T-helper 2 cell treated with Interferon-gamma antibody and Interleukin-4, amounts not matched to agents 5 μg/mL and 100 μg/mL, for 36 hours (primary cell): ENCODE data around the gene TANC2.
"Not testable (repeated sequence)": the region's sequence is repeated elsewhere in the genome, so short reads cannot be mapped to it uniquely, and the experiment has no call there.

Experiments
- DNase-seq: peaks from one replicate; pipeline ENCODE4 v3.0.0; 2021; ENCODE audit warnings: low spot score
- H3K27ac Mint-ChIP-seq: one replicate; pipeline ENCODE4 v1.8.0; 2021; ENCODE audit warnings: mild to moderate bottlenecking, mixed read lengths
- H3K27me3 Mint-ChIP-seq: one replicate; pipeline ENCODE4 v1.8.0; 2021; ENCODE audit warnings: low read depth, mixed read lengths
- H3K36me3 Mint-ChIP-seq: one replicate; pipeline ENCODE4 v1.8.0; 2021; ENCODE audit warnings: low read depth, mixed read lengths
- H3K4me1 Mint-ChIP-seq: one replicate; pipeline ENCODE4 v1.8.0; 2021; ENCODE audit warnings: low read depth, mixed read lengths
- H3K4me3 Mint-ChIP-seq: one replicate; pipeline ENCODE4 v1.8.0; 2022; ENCODE audit warnings: mild to moderate bottlenecking, moderate library complexity, mixed read lengths
- H3K9me3 Mint-ChIP-seq: one replicate; pipeline ENCODE4 v1.8.0; 2021; ENCODE audit warnings: mixed read lengths

TANC2 gene

GRCh38 chr17:62974788-62975187, 8.8 kb downstream of the TANC2 start:
- no peaks in the 10 kb centered on the region for H3K36me3 Mint-ChIP-seq
- H3K27me3 Mint-ChIP-seq = peaks cover 18% of the 10 kb centered on the region
- H3K4me1 Mint-ChIP-seq = no peaks in the 10 kb centered on the region
- H3K4me3 Mint-ChIP-seq = no peak overlapping the region
- DNase-seq = no peak
- H3K27ac Mint-ChIP-seq = no peak overlapping the region
- H3K9me3 Mint-ChIP-seq = no peaks in the 10 kb centered on the region

GRCh38 chr17:62975206-62975605, 9.2 kb downstream of the TANC2 start:
- no peaks in the 10 kb centered on the region for H3K36me3 Mint-ChIP-seq
- H3K27ac Mint-ChIP-seq = no peak overlapping the region
- H3K9me3 Mint-ChIP-seq = no peaks in the 10 kb centered on the region
- H3K27me3 Mint-ChIP-seq = peaks cover 18% of the 10 kb centered on the region
- DNase-seq = no peak
- no peaks in the 10 kb centered on the region for H3K4me1 Mint-ChIP-seq
- no peak overlapping the region for H3K4me3 Mint-ChIP-seq

GRCh38 chr17:62976643-62977231, 10.7 kb downstream of the TANC2 start:
- not testable (repeated sequence) for H3K36me3 Mint-ChIP-seq, H3K9me3 Mint-ChIP-seq, DNase-seq, H3K4me3 Mint-ChIP-seq, H3K27ac Mint-ChIP-seq, H3K4me1 Mint-ChIP-seq, H3K27me3 Mint-ChIP-seq

- H3K9me3 Mint-ChIP-seq = peaks cover 24% of the 10 kb centered on the region
- H3K27me3 Mint-ChIP-seq = no peaks in the 10 kb centered on the region
- no peaks in the 10 kb centered on the region for H3K36me3 Mint-ChIP-seq
- no peak overlapping the region for H3K27ac Mint-ChIP-seq
- DNase-seq = no peak
- no peak overlapping the region for H3K4me3 Mint-ChIP-seq
- H3K4me1 Mint-ChIP-seq = no peaks in the 10 kb centered on the region
Observed at GRCh38 chr17:62980842-62981241, 14.8 kb downstream of the TANC2 start.

DNA sequence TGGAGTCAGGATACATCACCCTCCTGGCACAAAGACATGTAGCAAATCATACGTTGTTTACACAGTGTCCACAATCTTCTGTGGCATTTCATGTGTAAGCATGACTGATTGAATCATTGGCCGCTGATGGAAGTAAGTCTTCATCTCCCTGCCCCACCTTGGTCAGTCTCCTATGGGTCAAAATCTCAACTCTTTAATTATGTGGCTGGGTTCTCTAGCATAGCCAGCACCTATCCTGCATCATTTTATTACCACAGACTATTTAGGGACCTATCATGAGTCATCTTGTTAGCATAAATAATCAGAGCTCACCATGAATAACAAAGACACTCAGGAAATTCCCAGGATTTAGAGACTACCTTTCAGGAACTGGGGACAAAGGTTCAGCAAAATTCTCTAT, 15.9 kb downstream of the TANC2 start:
- no peak overlapping the region for H3K4me3 Mint-ChIP-seq
- no peak overlapping the region for H3K27ac Mint-ChIP-seq
- no peaks in the 10 kb centered on the region for H3K27me3 Mint-ChIP-seq
- no peak for DNase-seq
- H3K9me3 Mint-ChIP-seq = peaks cover 26% of the 10 kb centered on the region
- H3K36me3 Mint-ChIP-seq = no peaks in the 10 kb centered on the region
- no peaks in the 10 kb centered on the region for H3K4me1 Mint-ChIP-seq

- DNase-seq = no peak
- H3K4me1 Mint-ChIP-seq = no peaks in the 10 kb centered on the region
- H3K9me3 Mint-ChIP-seq = peaks cover 26% of the 10 kb centered on the region
- H3K36me3 Mint-ChIP-seq = no peaks in the 10 kb centered on the region
- no peak overlapping the region for H3K4me3 Mint-ChIP-seq
- H3K27ac Mint-ChIP-seq = no peak overlapping the region
- H3K27me3 Mint-ChIP-seq = no peaks in the 10 kb centered on the region
Observed at GRCh38 chr17:62984801-62985200, 18.8 kb downstream of the TANC2 start.

DNA sequence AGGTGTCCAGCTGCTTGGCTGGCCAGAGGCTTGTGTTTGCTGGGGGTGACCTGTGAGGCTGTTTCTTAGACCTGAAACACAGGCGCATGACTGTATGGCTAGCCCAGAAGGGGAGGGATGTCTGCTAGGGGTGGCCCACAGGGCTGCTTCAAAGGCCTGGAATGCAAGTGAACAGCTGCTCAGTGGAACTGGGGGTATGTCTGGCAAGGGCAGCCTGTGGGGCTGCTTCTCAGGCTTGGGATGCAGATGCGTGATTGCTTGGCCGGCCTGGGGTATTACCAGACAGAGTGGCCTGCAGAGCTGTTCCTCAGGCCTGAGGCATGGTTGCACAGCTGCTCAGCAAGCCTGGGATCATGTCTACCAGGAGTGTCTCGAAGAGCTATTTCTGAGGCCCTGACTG, 20.5 kb downstream of the TANC2 start:
- H3K27ac Mint-ChIP-seq = no peak overlapping the region
- no peaks in the 10 kb centered on the region for H3K4me1 Mint-ChIP-seq
- DNase-seq = no peak
- H3K9me3 Mint-ChIP-seq = peaks cover 26% of the 10 kb centered on the region
- H3K36me3 Mint-ChIP-seq = no peaks in the 10 kb centered on the region
- no peak overlapping the region for H3K4me3 Mint-ChIP-seq
- no peaks in the 10 kb centered on the region for H3K27me3 Mint-ChIP-seq

- DNase-seq = no peak
- H3K4me1 Mint-ChIP-seq = no peaks in the 10 kb centered on the region
- H3K9me3 Mint-ChIP-seq = peaks cover 26% of the 10 kb centered on the region
- no peaks in the 10 kb centered on the region for H3K27me3 Mint-ChIP-seq
- H3K27ac Mint-ChIP-seq = no peak overlapping the region
- no peaks in the 10 kb centered on the region for H3K36me3 Mint-ChIP-seq
- H3K4me3 Mint-ChIP-seq = no peak overlapping the region
Observed at GRCh38 chr17:62987136-62987535, 21.1 kb downstream of the TANC2 start.

GRCh38 chr17:62989501-62989900, 23.5 kb downstream of the TANC2 start:
- no peaks in the 10 kb centered on the region for H3K36me3 Mint-ChIP-seq
- no peaks in the 10 kb centered on the region for H3K4me1 Mint-ChIP-seq
- H3K4me3 Mint-ChIP-seq = no peak overlapping the region
- H3K9me3 Mint-ChIP-seq = peaks cover 13% of the 10 kb centered on the region
- no peak for DNase-seq
- H3K27ac Mint-ChIP-seq = no peak overlapping the region
- no peaks in the 10 kb centered on the region for H3K27me3 Mint-ChIP-seq

- no peak for DNase-seq
- Mint-ChIP-seq H3K4me3 (no peak overlapping the region), H3K4me1 (no peaks in the 10 kb centered on the region), H3K27me3 (no peaks in the 10 kb centered on the region), H3K27ac (no peak overlapping the region), H3K9me3 (no peaks in the 10 kb centered on the region), H3K36me3 (no peaks in the 10 kb centered on the region)
Observed at GRCh38 chr17:62994931-62995330, 28.9 kb downstream of the TANC2 start.

GRCh38 chr17:62995377-62995885, 29.4 kb downstream of the TANC2 start:
- H3K4me1 Mint-ChIP-seq = no peaks in the 10 kb centered on the region
- H3K27me3 Mint-ChIP-seq = no peaks in the 10 kb centered on the region
- DNase-seq = no peak
- no peak overlapping the region for H3K4me3 Mint-ChIP-seq
- H3K27ac Mint-ChIP-seq = no peak overlapping the region
- H3K9me3 Mint-ChIP-seq = no peaks in the 10 kb centered on the region
- no peaks in the 10 kb centered on the region for H3K36me3 Mint-ChIP-seq

DNA sequence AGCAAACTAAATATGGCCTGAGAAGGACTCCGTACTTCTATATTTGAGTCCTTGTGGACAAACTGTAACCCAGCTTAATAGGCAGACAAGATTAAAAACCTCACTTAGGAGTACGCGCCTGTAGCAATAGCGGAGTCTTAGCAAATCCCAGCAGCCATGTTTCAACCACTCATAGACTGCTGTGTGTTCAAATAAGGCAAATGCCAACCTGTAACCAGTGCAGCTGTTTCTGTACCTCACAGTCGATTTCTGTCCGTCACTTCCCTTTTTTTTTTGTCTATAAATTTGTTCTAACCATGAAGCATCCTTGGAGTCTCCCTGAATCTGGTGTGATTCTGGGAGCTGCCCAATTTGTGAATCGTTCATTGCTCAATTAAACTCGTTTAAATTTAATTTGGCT, 30.2 kb downstream of the TANC2 start:
- no peaks in the 10 kb centered on the region for H3K9me3 Mint-ChIP-seq
- no peak overlapping the region for H3K4me3 Mint-ChIP-seq
- H3K27ac Mint-ChIP-seq = no peak overlapping the region
- no peak for DNase-seq
- no peaks in the 10 kb centered on the region for H3K36me3 Mint-ChIP-seq
- H3K27me3 Mint-ChIP-seq = no peaks in the 10 kb centered on the region
- H3K4me1 Mint-ChIP-seq = no peaks in the 10 kb centered on the region

DNA sequence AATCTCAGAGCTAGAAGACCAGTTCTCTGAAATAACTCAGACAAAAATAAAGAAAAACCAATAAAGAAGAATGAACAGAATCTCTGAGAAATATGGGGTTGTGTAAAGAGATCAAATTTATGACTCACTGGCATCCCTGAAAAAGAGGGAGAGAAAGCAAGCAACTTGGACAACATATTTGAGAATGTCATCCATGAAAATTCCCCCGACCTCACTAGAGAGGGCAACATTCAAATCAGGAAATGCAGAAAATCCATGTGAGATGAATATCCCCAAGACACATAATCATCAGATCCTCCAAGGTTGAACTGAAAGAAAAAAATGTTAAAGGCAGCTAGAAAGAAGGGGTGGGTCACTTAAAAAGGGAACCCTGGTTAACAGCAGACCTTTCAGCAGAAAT, 32.1 kb downstream of the TANC2 start:
- Mint-ChIP-seq H3K4me3 (no peak overlapping the region), H3K27ac (no peak overlapping the region), H3K9me3 (no peaks in the 10 kb centered on the region), H3K36me3 (no peaks in the 10 kb centered on the region), H3K4me1 (no peaks in the 10 kb centered on the region), H3K27me3 (no peaks in the 10 kb centered on the region)
- no peak for DNase-seq

GRCh38 chr17:62998665-62999393, 32.8 kb downstream of the TANC2 start:
- Mint-ChIP-seq H3K36me3 (no peaks in the 10 kb centered on the region), H3K9me3 (no peaks in the 10 kb centered on the region), H3K27ac (no peak overlapping the region), H3K4me3 (no peak overlapping the region), H3K4me1 (no peaks in the 10 kb centered on the region), H3K27me3 (no peaks in the 10 kb centered on the region)
- DNase-seq = no peak

DNA sequence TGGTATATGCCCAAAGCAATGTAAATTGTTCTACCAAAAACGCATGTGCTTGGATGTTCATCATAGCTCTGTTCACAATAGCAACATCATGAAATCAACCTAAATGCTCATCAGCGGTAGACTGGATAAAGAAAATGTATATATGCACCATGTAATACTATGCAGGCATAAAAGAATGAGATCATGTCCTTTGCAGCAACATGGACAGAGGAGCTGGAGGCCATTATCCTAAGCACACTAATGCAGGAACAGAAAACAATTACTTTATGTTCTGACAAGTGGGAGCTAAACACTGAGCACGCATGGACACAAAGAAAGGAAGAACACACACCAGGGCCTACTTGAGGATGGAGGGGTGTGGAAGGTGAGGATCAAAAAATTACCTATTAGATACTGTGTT, 33.7 kb downstream of the TANC2 start:
- Mint-ChIP-seq H3K4me1 (no peaks in the 10 kb centered on the region), H3K9me3 (no peaks in the 10 kb centered on the region), H3K4me3 (no peak overlapping the region), H3K27ac (no peak overlapping the region), H3K27me3 (no peaks in the 10 kb centered on the region), H3K36me3 (no peaks in the 10 kb centered on the region)
- no peak for DNase-seq
